HL-60/S4 treated with retinoic acid at 250 ng/mL for 4 days and 3 days (cell line): ENCODE results near the gene USO1.
"Not testable (repeated sequence)": the region's sequence is repeated elsewhere in the genome, so short reads cannot be mapped to it uniquely, and the experiment has no call there.

Source experiments
- in situ Hi-C: fragments of 300-500 bp; cut with MboI; formaldehyde crosslinking; loops from 2 replicates; pipeline ENCODE4 v1.7.0; 2022; ENCODE audit warnings: low sequenced_read_pairs

The USO1 gene

GRCh38 chr4:75834095-75834771 lies 109.9 kb downstream of the USO1 start:
- in situ Hi-C loops, result no loop called here

- in situ Hi-C loops, result no loop called here
Measured at GRCh38 chr4:75834772-75835154, 110.4 kb downstream of the USO1 start.

- in situ Hi-C loops, result no loop called here
Measured at GRCh38 chr4:75841641-75842520, 117.5 kb downstream of the USO1 start.

GRCh38 chr4:75843596-75843995 lies 119.2 kb downstream of the USO1 start:
- in situ Hi-C loops, result no loop called here

- in situ Hi-C loops, result no loop called here
Measured at GRCh38 chr4:75844151-75844662, 119.8 kb downstream of the USO1 start.

GRCh38 chr4:75845992-75846391 lies 121.6 kb downstream of the USO1 start:
- in situ Hi-C loops, result no loop called here

GRCh38 chr4:75848171-75848760 lies 123.9 kb downstream of the USO1 start:
- in situ Hi-C loops, result not testable (repeated sequence)

- in situ Hi-C loops, result no loop called here
Measured at GRCh38 chr4:75848891-75849290, 124.5 kb downstream of the USO1 start.

GRCh38 chr4:75849461-75849860 lies 125.1 kb downstream of the USO1 start:
- in situ Hi-C loops, result no loop called here

GRCh38 chr4:75858721-75859120 lies 134.3 kb downstream of the USO1 start:
- in situ Hi-C loops, result no loop called here

- in situ Hi-C loops, result no loop called here
Measured at GRCh38 chr4:75860606-75861005, 136.2 kb downstream of the USO1 start.
